ENCODE data around the gene USP54. TPM values are rescaled to one million over a fixed set of nuclear protein-coding genes. Genes with fewer than 3 reads are reported as not detected.

The USP54 gene
- total RNA-seq, 2 experiments from 2014 or later, result 3.5 to 3.8 TPM

- no peak overlapping the region for H3K4me3 Mint-ChIP-seq
- DNase-seq, result no peak
- H3K9me3 Mint-ChIP-seq, result no peaks in the 10 kb centered on the region
- H3K27ac Mint-ChIP-seq, result no peak overlapping the region
- H3K4me1 Mint-ChIP-seq (ENCODE audit: low read depth), result no peaks in the 10 kb centered on the region
- H3K36me3 Mint-ChIP-seq (ENCODE audit: low read depth), result no peaks in the 10 kb centered on the region
- intact Hi-C loops (cut with micrococcal nuclease), result no loop called here
- no peaks in the 10 kb centered on the region for H3K27me3 Mint-ChIP-seq (ENCODE audit: low read depth)
- CTCF ChIA-PET, result interaction anchor here (0.6 to 1.0 kb wide), 3 partner anchors 49 to 363 kb away, joined by 3 to 6 read pairs (median 4); no protein-coding TSS in a partner anchor
Observed at GRCh38 chr10:73512207-73512743, 78.9 kb downstream of the USP54 start.

GRCh38 chr10:73509695-73510094, 81.4 kb downstream of the USP54 start:
- H3K9me3 Mint-ChIP-seq, result no peaks in the 10 kb centered on the region
- H3K4me3 Mint-ChIP-seq, result no peak overlapping the region
- no peaks in the 10 kb centered on the region for H3K4me1 Mint-ChIP-seq (ENCODE audit: low read depth)
- peaks cover 5% of the 10 kb centered on the region for H3K36me3 Mint-ChIP-seq (ENCODE audit: low read depth)
- no peaks in the 10 kb centered on the region for H3K27me3 Mint-ChIP-seq (ENCODE audit: low read depth)
- DNase-seq, result no peak
- H3K27ac Mint-ChIP-seq, result no peak overlapping the region
- intact Hi-C loops (cut with micrococcal nuclease), result no loop called here
- CTCF ChIA-PET, result interaction anchor here (0.6 to 1.0 kb wide), 4 partner anchors 10 to 220 kb away, joined by 3 to 4 read pairs (median 4); no protein-coding TSS in a partner anchor

GRCh38 chr10:73506491-73506890, 84.7 kb downstream of the USP54 start:
- Mint-ChIP-seq H3K27me3 (ENCODE audit: low read depth) (no peaks in the 10 kb centered on the region), H3K27ac (no peak overlapping the region), H3K36me3 (ENCODE audit: low read depth) (peaks cover 8% of the 10 kb centered on the region), H3K4me1 (ENCODE audit: low read depth) (peaks cover 7% of the 10 kb centered on the region), H3K4me3 (no peak overlapping the region), H3K9me3 (no peaks in the 10 kb centered on the region)
- no peak for DNase-seq
- CTCF ChIA-PET, result interaction anchor here (0.6 to 1.7 kb wide), 2 partner anchors 11 to 138 kb away, joined by 3 to 4 read pairs; no protein-coding TSS in a partner anchor
- intact Hi-C loops (cut with micrococcal nuclease), result no loop called here

DNA sequence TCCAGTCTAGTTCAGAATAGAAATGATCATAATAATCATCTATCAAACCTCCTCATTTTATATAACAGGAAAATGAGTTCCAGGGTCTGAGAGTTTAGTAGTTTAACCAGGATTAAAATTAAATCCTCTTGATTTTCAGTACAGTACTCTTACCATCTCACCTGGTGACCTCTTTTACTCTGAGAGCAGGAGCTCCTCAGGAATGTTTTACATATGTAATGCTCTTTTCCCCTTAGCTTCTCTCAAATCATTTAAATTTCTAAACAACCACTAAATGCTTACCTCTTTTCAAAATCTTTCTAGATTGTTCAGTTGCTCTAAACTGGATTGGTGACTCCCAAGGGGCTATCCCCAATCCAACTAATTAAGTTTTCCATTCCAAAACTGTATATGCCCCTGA, 85.1 kb downstream of the USP54 start:
- H3K27ac Mint-ChIP-seq, result no peak overlapping the region
- DNase-seq, result no peak
- H3K4me1 Mint-ChIP-seq (ENCODE audit: low read depth), result peaks cover 11% of the 10 kb centered on the region
- no peaks in the 10 kb centered on the region for H3K27me3 Mint-ChIP-seq (ENCODE audit: low read depth)
- H3K4me3 Mint-ChIP-seq, result no peak overlapping the region
- intact Hi-C loops (cut with micrococcal nuclease), result no loop called here
- no peaks in the 10 kb centered on the region for H3K9me3 Mint-ChIP-seq
- peaks cover 8% of the 10 kb centered on the region for H3K36me3 Mint-ChIP-seq (ENCODE audit: low read depth)
- CTCF ChIA-PET, result interaction anchor here (1.7 kb wide), 1 partner anchor 11 kb away, joined by 4 read pairs; no protein-coding TSS in a partner anchor

DNA sequence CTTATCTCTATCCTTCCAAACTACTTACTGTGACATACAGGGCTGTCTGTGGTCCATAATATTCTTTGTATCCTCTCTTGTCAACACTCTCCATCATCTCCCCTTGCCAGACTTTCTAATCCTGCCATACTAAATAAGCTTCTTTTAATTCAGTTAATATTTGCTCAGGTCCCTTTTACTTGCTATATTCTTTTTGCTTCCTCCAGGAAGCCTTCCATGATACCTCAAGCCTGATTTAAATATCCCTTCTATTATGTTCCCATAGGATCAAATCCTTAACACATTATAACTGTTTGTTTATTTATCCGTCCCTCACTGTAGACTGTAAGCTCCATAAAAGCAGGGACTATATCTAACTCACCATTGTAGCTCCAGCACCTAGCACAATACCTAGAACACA, 88.1 kb downstream of the USP54 start:
- no peaks in the 10 kb centered on the region for H3K9me3 Mint-ChIP-seq
- intact Hi-C loops (cut with micrococcal nuclease), result no loop called here
- H3K4me3 Mint-ChIP-seq, result no peak overlapping the region
- DNase-seq, result no peak
- CTCF ChIA-PET, result interaction anchor here (1.1 kb wide), 1 partner anchor 27 kb away, joined by 4 read pairs; no protein-coding TSS in a partner anchor
- H3K4me1 Mint-ChIP-seq (ENCODE audit: low read depth), result peaks cover 13% of the 10 kb centered on the region
- no peak overlapping the region for H3K27ac Mint-ChIP-seq
- peaks cover 8% of the 10 kb centered on the region for H3K36me3 Mint-ChIP-seq (ENCODE audit: low read depth)
- H3K27me3 Mint-ChIP-seq (ENCODE audit: low read depth), result no peaks in the 10 kb centered on the region

GRCh38 chr10:73501651-73502050, 89.5 kb downstream of the USP54 start:
- intact Hi-C loops (cut with micrococcal nuclease), result no loop called here
- peak overlapping the region; percentile 1 for H3K27ac Mint-ChIP-seq
- H3K9me3 Mint-ChIP-seq, result no peaks in the 10 kb centered on the region
- CTCF ChIA-PET, result interaction anchor here (1.1 kb wide), 1 partner anchor 28 kb away, joined by 4 read pairs; no protein-coding TSS in a partner anchor
- no peak for DNase-seq
- H3K4me1 Mint-ChIP-seq (ENCODE audit: low read depth), result peaks cover 16% of the 10 kb centered on the region
- H3K27me3 Mint-ChIP-seq (ENCODE audit: low read depth), result no peaks in the 10 kb centered on the region
- H3K36me3 Mint-ChIP-seq (ENCODE audit: low read depth), result peaks cover 8% of the 10 kb centered on the region
- H3K4me3 Mint-ChIP-seq, result no peak overlapping the region

DNA sequence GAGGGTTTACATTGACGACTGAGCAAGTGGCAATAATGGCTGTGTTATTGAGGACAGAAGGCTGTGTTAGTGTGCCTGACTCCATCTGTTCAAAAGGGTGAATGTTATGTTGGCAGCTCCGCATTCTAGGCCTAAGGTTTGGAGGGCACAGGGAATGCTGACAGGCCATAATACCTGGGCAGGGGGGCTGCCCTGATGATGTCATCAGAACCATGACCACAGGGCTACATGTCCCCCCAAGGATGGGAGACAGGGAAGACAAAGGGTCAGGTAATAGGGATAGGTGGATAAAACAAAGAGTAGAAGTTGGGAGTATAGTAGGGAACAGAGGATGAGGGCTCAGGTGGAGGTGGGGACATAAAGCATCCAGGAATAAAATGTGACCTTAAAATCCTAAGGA, 93.5 kb downstream of the USP54 start:
- Mint-ChIP-seq H3K27ac (no peak overlapping the region), H3K9me3 (no peaks in the 10 kb centered on the region), H3K4me1 (ENCODE audit: low read depth) (peaks cover 45% of the 10 kb centered on the region), H3K4me3 (no peak overlapping the region), H3K27me3 (ENCODE audit: low read depth) (no peaks in the 10 kb centered on the region), H3K36me3 (ENCODE audit: low read depth) (peaks cover 2% of the 10 kb centered on the region)
- CTCF ChIA-PET, result no interaction called here
- no peak for DNase-seq
- intact Hi-C loops (cut with micrococcal nuclease), result loop anchor here (2.0 to 10.0 kb wide), 4 partner anchors 245 to 1283 kb away; partner anchors contain the start of genes ANAPC16, ASCC1, NDST2 and SEC24C

GRCh38 chr10:73495884-73496674, 95.1 kb downstream of the USP54 start, which contains the start of gene PPP3CB:
Gene PPP3CB (minus strand): TSS chr10:73496024. CDS start chr10:73495889, 135 bp downstream.
- Mint-ChIP-seq H3K36me3 (ENCODE audit: low read depth) (no peaks in the 10 kb centered on the region), H3K4me3 (peak within 1 kb of the TSS; percentile 93), H3K27ac (peak within 1 kb of the TSS; percentile 95), H3K9me3 (no peaks in the 10 kb centered on the region), H3K4me1 (ENCODE audit: low read depth) (peaks cover 40% of the 10 kb centered on the region), H3K27me3 (ENCODE audit: low read depth) (no peaks in the 10 kb centered on the region)
- CTCF ChIA-PET, result no interaction called here
- peak; percentile 95 for DNase-seq
- intact Hi-C loops (cut with micrococcal nuclease), result loop anchor here (1.0 to 10.0 kb wide), 12 partner anchors 16 to 1281 kb away; partner anchors contain the start of genes ANAPC16, ANXA7, ASCC1 and CFAP70

- Mint-ChIP-seq H3K36me3 (ENCODE audit: low read depth) (no peaks in the 10 kb centered on the region), H3K4me1 (ENCODE audit: low read depth) (peaks cover 39% of the 10 kb centered on the region), H3K27ac (peak overlapping the region; percentile 86), H3K4me3 (peak overlapping the region; percentile 82), H3K9me3 (no peaks in the 10 kb centered on the region), H3K27me3 (ENCODE audit: low read depth) (no peaks in the 10 kb centered on the region)
- intact Hi-C loops (cut with micrococcal nuclease), result loop anchor here (1.0 to 10.0 kb wide), 6 partner anchors 131 to 1281 kb away; partner anchors contain the start of genes ANAPC16, ASCC1, DNAJC9 and SEC24C
- CTCF ChIA-PET, result interaction anchor here (0.6 to 0.7 kb wide), 2 partner anchors 53 to 365 kb away, joined by 4 read pairs; no protein-coding TSS in a partner anchor
- DNase-seq, result peak; percentile 92
Observed at GRCh38 chr10:73495226-73495883, 95.8 kb downstream of the USP54 start.

- intact Hi-C loops (cut with micrococcal nuclease), result loop anchor here (1.0 to 10.0 kb wide), 6 partner anchors 131 to 1280 kb away; partner anchors contain the start of genes ANAPC16, ASCC1, DNAJC9 and SEC24C
- H3K4me3 Mint-ChIP-seq, result peak overlapping the region; percentile 82
- H3K9me3 Mint-ChIP-seq, result no peaks in the 10 kb centered on the region
- CTCF ChIA-PET, result interaction anchor here (0.6 to 0.7 kb wide), 3 partner anchors 53 to 1189 kb away, joined by 3 to 4 read pairs (median 4); no protein-coding TSS in a partner anchor
- DNase-seq, result no peak
- peaks cover 1% of the 10 kb centered on the region for H3K36me3 Mint-ChIP-seq (ENCODE audit: low read depth)
- H3K27ac Mint-ChIP-seq, result peak overlapping the region; percentile 86
- no peaks in the 10 kb centered on the region for H3K27me3 Mint-ChIP-seq (ENCODE audit: low read depth)
- peaks cover 42% of the 10 kb centered on the region for H3K4me1 Mint-ChIP-seq (ENCODE audit: low read depth)
Observed at GRCh38 chr10:73494877-73495225, 96.3 kb downstream of the USP54 start.

GRCh38 chr10:73494213-73494612, 96.9 kb downstream of the USP54 start:
- H3K27ac Mint-ChIP-seq, result no peak overlapping the region
- peak overlapping the region; percentile 44 for H3K4me3 Mint-ChIP-seq
- peaks cover 46% of the 10 kb centered on the region for H3K4me1 Mint-ChIP-seq (ENCODE audit: low read depth)
- H3K36me3 Mint-ChIP-seq (ENCODE audit: low read depth), result peaks cover 1% of the 10 kb centered on the region
- no peaks in the 10 kb centered on the region for H3K9me3 Mint-ChIP-seq
- no peaks in the 10 kb centered on the region for H3K27me3 Mint-ChIP-seq (ENCODE audit: low read depth)
- DNase-seq, result no peak
- CTCF ChIA-PET, result interaction anchor here (0.7 kb wide), 2 partner anchors 364 to 1189 kb away, joined by 3 to 4 read pairs; no protein-coding TSS in a partner anchor
- intact Hi-C loops (cut with micrococcal nuclease), result loop anchor here (10.0 kb wide), 1 partner anchor 1279 kb away; the partner anchor contains the start of genes ANAPC16 and ASCC1

Measured in activated naive CD4-positive, alpha-beta T cell treated with anti-CD3 and anti-CD28 coated beads for 36 hours (primary cell).